HG03575 (cell line): ENCODE results near the gene TIPARP.

Experiments
- ATAC-seq: cut with Tn5 transposase; IDR thresholded peaks from one replicate; pipeline ENCODE4 v1.9.1; 2021; ENCODE audit not compliant: unreplicated experiment, insufficient number of reproducible peaks, low FRiP score; ENCODE audit errors: extremely low read depth

The TIPARP gene

DNA sequence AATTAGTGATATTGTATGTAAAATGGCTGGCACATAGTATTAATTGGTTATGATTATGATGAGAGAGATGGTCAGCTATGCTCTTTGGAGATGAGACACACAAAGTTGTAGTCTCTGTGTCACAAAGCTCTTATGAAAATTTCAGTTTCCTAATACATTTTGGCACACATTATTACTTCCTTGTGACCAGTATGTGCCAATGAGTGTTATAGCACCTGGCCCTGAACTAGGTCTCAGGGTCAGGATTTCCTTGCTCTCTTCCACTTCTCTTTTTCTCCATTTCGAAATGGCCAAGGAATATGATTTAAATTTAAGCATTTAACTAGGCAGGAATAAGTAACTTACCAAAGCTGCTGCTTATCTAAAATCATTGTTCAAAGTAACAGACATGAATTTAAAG is 28.0 kb downstream of the TIPARP start:
- ATAC-seq: no peak

DNA sequence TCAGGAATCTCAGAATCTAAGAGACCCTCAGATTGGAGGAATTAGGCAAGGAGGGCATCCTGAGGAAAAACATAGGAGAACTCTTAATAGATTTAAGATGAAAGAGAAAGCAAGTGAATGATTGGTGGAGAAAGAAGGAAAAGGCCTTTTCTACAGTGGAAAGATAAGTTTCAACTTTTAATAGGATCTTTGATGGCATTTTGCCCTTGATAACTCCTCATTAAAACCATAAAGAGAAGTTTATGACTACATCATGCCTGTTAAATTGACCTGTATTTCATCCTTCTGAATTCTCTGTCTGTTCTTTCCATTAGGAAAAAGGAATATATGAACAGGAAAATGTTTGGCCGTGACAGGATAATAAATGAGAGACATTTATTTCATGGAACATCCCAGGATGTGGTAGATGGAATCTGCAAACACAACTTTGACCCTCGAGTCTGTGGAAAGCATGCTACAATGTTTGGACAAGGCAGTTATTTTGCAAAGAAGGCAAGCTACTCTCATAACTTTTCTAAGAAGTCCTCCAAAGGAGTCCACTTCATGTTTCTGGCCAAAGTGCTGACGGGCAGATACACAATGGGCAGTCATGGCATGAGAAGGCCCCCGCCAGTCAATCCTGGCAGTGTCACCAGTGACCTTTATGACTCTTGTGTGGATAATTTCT is 30.1 kb downstream of the TIPARP start:
- no peak for ATAC-seq

DNA sequence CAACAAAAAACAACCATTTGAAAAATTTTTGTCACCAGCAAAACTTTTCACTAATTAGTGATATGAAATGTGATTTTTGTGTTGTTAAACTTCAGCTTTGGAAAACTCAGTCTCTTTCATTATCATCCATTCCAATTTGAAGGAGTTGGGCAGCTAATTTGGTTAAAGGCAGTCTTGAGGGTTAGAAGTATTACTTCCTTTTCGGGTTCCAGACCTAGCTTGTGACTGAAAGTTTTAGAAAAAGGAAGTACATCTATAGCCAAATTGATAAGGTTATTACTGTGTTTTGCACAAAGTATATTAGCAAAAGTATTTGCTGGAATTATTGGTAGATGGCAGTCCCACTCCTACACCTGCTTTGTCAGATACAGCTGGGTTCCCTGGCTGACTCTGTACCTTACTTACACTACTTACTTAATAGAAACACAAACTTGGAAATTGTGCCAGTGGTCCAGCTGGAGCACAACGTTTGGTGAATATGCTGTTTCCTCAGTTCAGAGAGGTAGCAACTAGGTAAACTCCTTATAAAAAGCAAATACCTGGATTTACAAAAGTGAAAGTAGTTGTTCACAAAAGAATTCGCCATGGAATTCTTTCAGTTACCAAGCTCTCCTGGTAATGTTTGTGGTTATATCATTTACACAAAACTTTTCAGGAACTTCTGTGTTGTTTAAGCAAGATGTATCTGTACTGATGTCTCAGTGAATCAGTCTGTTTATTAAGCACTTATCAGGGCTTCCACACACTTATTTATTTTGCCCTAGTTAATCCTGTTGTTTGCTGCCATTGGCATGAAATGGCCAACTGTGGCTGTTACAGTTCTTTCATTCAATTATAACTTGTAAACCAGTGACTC is 31.6 kb downstream of the TIPARP start:
- no peak for ATAC-seq

DNA sequence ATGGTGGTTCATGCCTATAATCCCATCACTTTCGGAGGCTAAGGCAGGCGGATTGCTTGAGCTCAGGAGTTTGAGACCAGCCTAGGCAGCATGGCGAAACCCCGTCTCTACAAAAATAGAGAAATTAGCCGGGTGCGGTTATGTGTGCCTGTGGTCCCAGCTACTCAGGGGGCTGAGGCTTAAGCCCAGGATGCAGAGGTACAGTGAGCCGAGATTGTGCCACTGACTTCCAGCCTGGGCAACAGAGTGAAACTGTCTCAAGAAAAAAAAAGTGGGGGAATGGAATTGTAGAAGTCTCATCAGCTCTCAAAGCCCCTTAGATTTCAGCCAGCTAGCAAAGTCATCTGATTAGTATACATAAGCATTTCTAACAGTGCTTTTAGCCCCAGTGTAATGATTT is 33.2 kb downstream of the TIPARP start:
- ATAC-seq: no peak

DNA sequence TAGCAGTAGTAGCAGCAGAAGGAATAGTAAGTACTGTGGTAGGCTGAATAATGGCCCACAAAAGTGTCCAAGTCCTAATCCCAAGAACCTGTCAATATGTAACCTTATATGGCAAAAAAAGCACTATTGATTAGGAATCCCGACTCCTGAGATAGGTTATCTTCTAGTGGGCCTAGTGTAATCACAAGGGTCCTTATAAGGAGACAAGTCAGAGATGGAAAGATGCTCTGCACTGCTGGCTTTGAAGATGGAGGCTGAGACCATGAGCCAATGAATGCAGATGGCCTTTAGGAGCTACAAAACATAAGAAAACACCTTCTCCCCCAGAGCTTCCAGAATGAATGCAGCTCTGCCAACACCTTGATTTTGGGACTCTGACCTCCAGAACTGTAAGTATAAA is 36.0 kb downstream of the TIPARP start:
- ATAC-seq: no peak

DNA sequence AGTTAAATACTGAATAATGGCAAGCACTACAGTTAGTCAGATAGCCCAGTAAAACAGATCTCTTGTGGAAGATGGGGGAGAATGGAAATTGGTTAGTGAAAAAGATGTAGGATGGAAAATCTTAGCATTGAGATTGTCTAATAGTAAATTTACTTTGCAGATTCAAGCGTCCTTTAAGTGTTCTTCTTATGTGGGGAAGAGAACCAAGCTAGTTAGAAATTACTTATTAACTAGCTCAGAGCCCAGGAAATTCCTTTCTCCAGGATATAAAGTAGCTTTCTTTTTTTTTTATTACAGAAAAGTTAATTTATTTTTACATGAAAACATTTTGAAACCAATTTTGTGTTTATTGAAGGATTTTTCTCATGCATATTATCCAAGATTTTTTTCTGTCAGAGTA is 36.7 kb downstream of the TIPARP start:
- ATAC-seq: no peak

DNA sequence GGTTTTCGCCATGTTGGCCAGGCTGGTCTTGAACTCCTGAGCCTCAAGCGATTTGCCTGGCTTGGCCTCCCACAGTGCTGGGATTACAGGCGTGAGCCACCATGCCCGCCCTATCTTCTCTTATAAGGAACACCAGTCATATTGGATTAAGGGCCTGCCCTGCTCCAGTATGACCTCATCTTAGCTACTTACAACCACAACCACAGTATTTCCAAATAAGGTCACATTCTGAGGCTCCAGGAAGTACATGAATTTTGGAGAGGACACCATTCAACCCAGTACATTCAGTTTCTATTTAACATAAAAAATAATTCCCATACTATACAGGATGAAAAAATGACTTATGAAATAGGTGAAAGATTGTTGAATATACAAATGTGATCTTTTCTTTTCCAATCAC is 37.6 kb downstream of the TIPARP start:
- peak; percentile 72 for ATAC-seq

DNA sequence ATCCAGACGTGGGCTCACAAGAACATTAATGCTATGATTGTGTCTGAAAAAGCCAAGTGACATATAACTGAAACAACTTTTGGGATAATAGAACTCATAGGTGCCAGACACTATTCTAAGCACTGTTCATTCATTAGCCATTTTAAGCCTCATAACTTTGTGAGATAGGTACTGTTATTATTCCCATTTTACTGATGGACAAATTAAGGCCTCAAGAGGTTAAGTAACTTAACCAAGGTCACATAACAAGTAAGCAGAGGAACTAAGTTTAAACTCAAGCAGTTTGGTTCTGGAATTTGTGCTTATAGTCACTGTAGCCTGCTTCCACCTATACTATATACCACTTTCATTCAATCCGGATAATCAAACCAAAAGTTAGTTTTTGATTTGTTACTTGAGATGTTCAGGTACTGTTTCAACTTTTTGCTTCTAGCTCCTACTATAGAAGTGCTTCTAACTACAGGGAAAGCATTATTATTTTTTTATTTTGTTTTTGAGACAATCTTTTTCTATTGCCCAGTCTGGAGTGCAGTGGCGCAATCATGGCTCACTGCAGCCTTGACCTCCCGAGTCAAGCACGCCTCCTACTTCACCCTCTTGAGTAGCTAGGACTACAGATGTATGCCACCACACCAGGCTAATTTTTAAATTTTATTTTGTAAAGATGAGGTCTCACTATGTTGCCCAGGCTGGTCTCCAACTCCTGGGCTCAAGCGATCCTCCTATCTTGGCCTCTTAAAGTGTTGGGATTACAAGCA is 41.9 kb downstream of the TIPARP start:
- ATAC-seq: no peak

DNA sequence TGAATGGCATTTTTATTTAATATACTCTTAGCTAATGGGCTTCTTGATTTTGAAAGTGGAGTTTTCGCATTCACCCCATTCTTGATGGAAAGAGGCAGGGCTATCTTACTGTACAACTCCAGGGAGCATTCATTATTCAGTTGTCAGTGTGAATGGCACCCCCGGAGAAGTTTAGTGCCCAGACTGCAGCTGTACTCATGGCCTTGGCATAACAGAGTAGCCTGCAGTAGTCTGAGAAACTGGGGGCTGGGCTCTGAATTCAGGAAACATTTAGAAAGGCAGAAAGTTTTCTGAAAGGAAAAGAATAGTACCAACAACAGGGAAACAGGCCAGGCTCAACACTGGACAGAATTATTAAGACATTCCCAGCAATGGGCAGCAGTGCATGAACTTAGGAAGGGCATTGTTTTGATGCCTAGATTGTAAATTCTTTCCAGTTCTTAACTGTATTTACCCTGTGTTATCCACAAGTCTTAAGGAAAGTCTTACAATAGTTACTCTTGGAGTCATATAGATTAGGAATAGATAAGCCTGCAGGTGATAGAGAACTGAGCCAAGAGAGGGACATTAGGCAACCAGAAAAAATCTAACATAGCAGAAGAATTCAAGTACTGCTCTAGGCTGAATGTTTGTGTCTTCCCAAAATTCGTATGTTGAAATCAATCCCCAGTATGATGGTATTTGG is 44.4 kb downstream of the TIPARP start:
- ATAC-seq: no peak

DNA sequence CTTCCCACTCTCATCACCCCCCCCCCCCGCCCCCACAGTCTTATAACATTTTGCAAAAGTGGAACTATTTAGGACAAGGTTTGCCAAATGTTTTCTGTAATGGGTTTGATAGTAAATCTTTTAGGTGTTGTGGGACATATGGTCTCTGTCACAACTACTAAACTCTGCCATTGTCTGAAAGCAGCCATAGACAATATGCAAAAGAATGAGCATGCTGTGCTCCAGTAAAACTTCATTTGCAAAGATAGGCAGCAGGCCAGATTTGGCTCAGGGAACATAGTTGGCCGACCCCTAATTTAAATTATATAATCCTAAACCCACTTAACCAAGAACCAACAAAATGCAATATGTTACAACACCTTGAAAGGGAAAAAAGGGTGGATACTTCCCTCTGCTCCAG is 46.4 kb downstream of the TIPARP start:
- ATAC-seq: no peak

DNA sequence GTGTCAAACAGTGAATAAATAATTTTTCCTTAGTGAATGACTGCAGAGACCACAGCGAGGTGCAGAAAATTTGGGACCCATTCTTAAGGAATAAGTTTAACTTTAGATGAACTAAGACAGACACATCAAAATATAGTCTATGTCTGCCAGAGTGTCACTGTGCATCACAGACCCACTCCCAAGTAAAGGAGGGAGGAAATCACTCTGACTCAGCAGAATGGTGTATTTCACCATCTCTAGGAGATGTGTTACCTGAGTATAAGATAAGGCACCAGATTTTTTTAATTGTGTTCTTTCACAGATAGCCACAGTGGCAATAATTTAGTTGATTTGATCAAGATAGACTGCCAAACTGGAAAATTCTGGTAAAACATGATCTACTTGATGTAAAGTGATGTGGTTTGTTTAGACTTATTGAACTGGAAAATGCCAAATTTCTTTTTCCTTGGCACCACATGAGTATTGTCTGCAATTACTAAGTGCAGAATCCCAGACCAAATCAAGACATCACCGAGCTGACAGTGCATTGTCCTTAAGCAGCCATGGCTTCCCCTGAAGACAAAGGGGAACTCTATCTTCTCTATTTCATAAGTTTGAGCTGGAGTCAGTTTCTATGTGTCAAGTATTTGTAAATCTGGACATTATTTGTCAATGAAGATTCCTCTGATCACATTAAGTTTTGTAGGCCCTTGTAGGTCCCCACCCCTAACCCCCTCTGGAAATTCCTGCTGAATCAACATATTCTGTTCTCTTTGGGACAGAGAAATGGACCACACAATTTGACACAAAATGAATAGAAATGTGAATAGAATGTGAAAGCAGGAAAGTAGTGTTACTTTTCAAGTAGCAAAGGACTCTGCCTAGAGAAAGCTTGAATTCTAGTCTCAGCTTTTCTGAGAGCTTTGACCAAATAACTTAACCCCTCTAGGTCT is 47.6 kb downstream of the TIPARP start:
- no peak for ATAC-seq

DNA sequence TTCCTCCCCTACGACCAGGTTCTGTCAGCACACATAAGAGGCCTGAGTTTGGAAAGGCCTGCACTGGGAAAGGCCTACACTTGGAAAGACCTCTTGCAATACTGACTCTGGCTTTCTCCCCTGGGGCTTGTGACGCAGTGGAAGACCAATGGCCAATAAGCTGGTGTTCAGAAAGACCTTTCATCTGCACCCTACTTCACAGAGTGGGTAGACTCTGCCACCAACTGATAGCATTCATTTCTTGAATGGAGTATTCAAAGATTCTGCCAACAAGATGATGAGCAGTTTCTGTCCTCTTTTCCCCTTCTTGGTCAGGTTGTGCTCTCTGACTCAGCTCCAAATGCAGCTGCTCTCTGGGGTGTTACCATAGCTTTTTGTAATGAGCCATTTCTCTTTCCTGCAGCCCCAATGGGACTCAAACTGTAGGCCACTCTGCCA is 48.8 kb downstream of the TIPARP start:
- ATAC-seq: no peak

DNA sequence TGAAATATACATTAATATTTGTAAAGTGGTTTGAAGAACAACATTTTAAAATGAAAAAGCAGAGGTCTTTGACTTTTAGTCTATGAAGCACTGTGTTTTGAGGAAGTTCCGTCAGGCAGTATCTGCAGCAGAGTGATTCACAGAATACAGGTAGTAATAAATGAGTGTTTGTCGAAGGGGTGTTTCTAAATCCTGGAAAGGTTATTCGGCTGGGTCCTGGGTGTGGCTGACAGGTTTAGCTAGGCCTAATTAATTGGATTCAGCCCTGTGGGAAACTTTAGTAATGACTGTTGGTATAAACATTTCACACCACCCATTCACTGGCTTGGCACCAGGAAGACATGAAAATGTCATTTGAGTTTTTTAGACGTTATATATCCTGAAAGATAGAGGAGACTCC is 51.3 kb downstream of the TIPARP start:
- ATAC-seq: no peak

DNA sequence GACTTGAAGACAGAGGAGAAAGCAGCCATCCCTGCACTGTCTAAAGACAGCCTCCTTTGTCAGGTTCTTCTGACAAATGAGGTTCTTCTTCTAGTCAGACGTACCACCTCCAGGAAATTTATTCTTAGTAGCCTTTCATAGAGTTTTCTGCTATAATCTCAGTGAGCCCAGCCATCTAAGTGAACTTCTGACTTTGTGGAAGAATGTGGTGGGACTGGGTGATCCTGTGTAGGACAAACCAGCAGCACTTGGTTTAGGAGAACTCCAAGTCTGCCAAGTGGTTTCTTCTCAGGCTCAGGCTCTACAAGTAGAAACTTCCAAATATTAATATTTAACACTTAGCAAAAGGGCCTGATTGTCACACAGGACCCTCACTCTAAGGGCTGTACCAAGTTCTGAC is 52.1 kb downstream of the TIPARP start:
- no peak for ATAC-seq

DNA sequence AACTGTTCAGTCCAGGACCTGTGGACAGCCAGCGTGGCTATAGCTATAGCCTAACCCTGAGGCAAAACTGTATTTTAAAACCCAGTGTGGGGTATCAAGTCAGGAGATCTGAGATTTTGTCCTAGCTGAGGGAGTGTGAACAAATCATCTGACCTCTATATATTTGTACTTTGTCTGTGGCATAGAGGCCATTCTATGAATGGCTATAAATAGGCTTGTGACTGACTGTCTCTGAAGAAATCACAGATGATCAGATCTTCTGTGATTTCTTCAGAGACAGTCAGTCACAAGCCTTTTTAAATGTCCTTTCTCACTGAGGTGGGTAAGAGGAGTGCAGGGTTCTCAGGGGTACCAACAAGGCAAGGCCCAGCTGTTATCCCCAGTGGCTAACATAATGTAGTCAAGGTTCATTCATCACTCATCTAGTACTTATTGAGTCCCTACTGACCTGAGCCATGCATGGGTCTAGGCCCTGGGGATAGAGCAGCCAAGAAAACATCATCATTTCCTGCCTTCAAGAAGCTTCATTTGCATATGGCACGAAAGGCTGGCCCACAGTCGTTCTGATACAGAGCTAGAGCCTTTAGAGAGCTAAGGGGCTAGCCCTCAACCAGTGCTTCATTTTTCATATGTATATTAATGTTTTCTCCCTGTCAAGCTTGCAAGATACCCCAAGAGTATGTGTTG is 53.3 kb downstream of the TIPARP start:
- ATAC-seq: peak; percentile 48

DNA sequence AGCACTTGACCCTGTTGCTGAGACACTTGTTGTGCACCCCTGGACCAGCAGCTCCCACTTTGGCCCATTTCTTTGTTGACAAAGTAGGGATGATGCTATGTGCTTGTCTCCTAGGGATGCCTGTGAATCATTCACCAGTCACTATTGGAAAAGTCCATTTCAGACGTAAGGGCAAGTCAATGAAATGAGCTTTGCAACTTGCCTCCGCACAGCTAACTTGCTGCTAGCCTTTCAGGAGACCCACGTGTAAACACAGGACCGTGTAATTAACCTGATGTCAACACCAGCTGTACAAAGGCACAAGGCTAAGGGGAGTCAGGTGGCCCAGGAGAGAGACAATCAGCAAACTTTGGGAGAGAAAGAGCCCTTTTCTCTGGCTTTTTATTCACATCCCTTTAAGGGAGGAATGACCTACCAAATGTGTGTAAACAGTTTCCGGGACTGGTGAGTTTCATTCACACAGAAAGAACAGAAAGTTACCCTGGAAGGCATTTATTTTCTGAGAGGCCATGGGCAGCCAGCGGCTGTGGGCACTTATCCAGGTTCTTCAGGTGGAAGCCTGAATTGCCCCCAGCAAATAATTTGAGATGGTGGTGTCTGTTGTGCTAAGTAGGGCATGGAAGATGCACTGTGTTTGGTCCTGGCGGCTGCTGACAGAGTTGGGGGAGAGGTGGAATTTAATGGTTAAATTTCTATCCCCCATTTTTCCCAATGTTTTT is 54.0 kb downstream of the TIPARP start:
- ATAC-seq: no peak

DNA sequence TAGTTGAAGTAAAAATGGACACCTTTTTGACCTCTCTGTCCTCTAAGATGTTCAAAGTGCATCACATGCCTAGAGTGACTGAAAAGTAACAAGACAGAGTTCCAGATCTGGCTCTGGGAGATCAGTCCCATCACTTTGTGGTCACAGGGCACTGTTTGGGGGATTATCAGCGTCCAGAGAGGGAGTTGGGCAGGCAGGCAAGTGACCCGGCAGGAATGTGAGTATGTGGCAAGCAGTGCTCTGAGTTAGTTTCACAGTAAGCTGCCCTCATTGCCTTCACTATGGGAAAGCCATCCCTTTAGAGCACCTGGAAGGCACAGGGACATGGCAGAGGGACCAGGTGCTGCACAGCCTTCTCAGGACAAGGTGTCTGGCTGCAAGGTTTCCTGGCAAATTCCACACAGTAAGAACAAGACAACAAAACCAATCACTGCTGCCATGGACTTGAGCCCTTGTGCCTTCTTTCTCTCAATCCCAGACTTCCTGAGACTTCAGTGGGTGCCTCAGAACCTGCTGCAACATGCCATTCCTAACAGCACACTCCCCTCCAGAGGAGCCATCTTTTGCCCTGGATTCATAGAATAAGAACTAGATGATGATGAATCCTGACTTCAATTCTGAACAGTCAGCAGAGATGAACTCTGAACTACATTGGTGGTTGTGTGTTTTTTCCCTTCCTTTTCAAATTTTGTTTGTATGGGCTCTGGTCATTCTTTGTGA is 55.2 kb downstream of the TIPARP start:
- ATAC-seq: no peak
